ENCODE measurements around the gene FAM199X. TPM values are rescaled to one million over a fixed set of nuclear protein-coding genes. Genes with fewer than 3 reads are reported as not detected.

Gene FAM199X
- 25.5 and 28.1 TPM in 2 replicates for total RNA-seq
- 18.4 and 21.3 TPM in 2 replicates for polyA plus RNA-seq

- no peaks in the 10 kb centered on the region for H3K36me3 ChIP-seq
- peak within 1 kb of the TSS; percentile 88 for H3K27ac ChIP-seq
- peak; percentile 93 to 96 for DNase-seq (ENCODE audit: low read depth in 1 of 2, low spot score in 1 of 2)
- H3K9me3 ChIP-seq (ENCODE audit: low read depth), result no peaks in the 10 kb centered on the region
- H3K27me3 ChIP-seq, result no peaks in the 10 kb centered on the region
- H3K4me3 ChIP-seq, result peak within 1 kb of the TSS; percentile 86
- peaks cover 4% of the 10 kb centered on the region for H3K4me1 ChIP-seq (ENCODE audit: low read depth)
- TF ChIP-seq CTCF (IDR thresholded peaks at IDR 0.05; ENCODE audit: low read depth, low read length), result peak; percentile 52
Measured at GRCh38 chrX:104165894-104166734, at the start of gene FAM199X. Gene FAM199X, plus strand, starts transcription at chrX:104166453. Its CDS starts 333 bp downstream, at chrX:104166786.

GRCh38 chrX:104117759-104118158 lies 48.5 kb upstream of the FAM199X start:
- Histone ChIP-seq H3K9me3 (ENCODE audit: low read depth) (no peaks in the 10 kb centered on the region), H3K4me3 (no peak overlapping the region), H3K27me3 (peaks cover 2% of the 10 kb centered on the region), H3K27ac (no peak overlapping the region), H3K36me3 (no peaks in the 10 kb centered on the region), H3K4me1 (ENCODE audit: low read depth) (no peaks in the 10 kb centered on the region)
- no peak for DNase-seq (ENCODE audit: low read depth in 1 of 2, low spot score in 1 of 2)
- no peak for TF ChIP-seq CTCF (IDR thresholded peaks at IDR 0.05; ENCODE audit: low read depth, low read length)

- Histone ChIP-seq H3K36me3 (no peaks in the 10 kb centered on the region), H3K27ac (no peak overlapping the region), H3K4me1 (ENCODE audit: low read depth) (no peaks in the 10 kb centered on the region), H3K4me3 (no peak overlapping the region), H3K9me3 (ENCODE audit: low read depth) (no peaks in the 10 kb centered on the region), H3K27me3 (peaks cover 2% of the 10 kb centered on the region)
- no peak for DNase-seq (ENCODE audit: low read depth in 1 of 2, low spot score in 1 of 2)
- TF ChIP-seq CTCF (IDR thresholded peaks at IDR 0.05; ENCODE audit: low read depth, low read length), result no peak
Measured at GRCh38 chrX:104118765-104119164, 47.5 kb upstream of the FAM199X start.

GRCh38 chrX:104122829-104123228 lies 43.4 kb upstream of the FAM199X start:
- TF ChIP-seq CTCF (IDR thresholded peaks at IDR 0.05; ENCODE audit: low read depth, low read length), result no peak
- Histone ChIP-seq H3K36me3 (no peaks in the 10 kb centered on the region), H3K9me3 (ENCODE audit: low read depth) (no peaks in the 10 kb centered on the region), H3K27ac (no peak overlapping the region), H3K4me3 (no peak overlapping the region), H3K4me1 (ENCODE audit: low read depth) (no peaks in the 10 kb centered on the region), H3K27me3 (peaks cover 2% of the 10 kb centered on the region)
- no peak for DNase-seq (ENCODE audit: low read depth in 1 of 2, low spot score in 1 of 2)

- Histone ChIP-seq H3K4me1 (ENCODE audit: low read depth) (no peaks in the 10 kb centered on the region), H3K27ac (no peak overlapping the region), H3K36me3 (no peaks in the 10 kb centered on the region), H3K4me3 (no peak overlapping the region), H3K27me3 (no peaks in the 10 kb centered on the region), H3K9me3 (ENCODE audit: low read depth) (no peaks in the 10 kb centered on the region)
- no peak for DNase-seq (ENCODE audit: low read depth in 1 of 2, low spot score in 1 of 2)
- TF ChIP-seq CTCF (IDR thresholded peaks at IDR 0.05; ENCODE audit: low read depth, low read length), result no peak
Measured at GRCh38 chrX:104126856-104127255, 39.4 kb upstream of the FAM199X start.
